OCI-LY7 (cell line): Measurements from ENCODE around the gene COX19. TPM values are rescaled to one million over a fixed set of nuclear protein-coding genes. Genes with fewer than 3 reads are reported as not detected.
A peak's percentile ranks its signal among the peaks of the same experiment; 100 is the strongest.

Experiments used
- BruUV-seq: library from RNA; stranded (reverse); fragments of 400-500 nt; replicated peaks from 2 replicates; lab custom pipeline; 2021; lab: Mats Ljungman, UMichigan
- CTCF ChIA-PET: fragments of 300-600 bp; sonication (Branson Sonifier 250); formaldehyde crosslinking; loops from one replicate; lab custom pipeline; 2022; ENCODE audit warnings: antibody characterized with exemption; ENCODE audit not compliant: unreplicated experiment; lab: Charles Lee
- POLR2A ChIA-PET: fragments of 300-600 bp; sonication (Branson Sonifier 250); formaldehyde crosslinking; loops from one replicate; lab custom pipeline; 2022; ENCODE audit warnings: antibody characterized with exemption; lab: Charles Lee
- DNase-seq: peaks from one replicate; pipeline ENCODE4 v3.0.0-alpha.2; 2015; ENCODE audit warnings: low spot score
- H2AFZ ChIP-seq: fragments of 200-600 bp; sonication (generic), shearing (Covaris generic); 2 replicates; pipeline ENCODE4 v1.6.1; 2014; ENCODE audit warnings: mild to moderate bottlenecking, antibody characterized with exemption, low read length, moderate library complexity
- H3K27ac ChIP-seq: fragments of 200-600 bp; sonication (generic); 2 replicates; pipeline ENCODE4 v1.5.1; 2014; ENCODE audit warnings: mixed run types, low read depth, mild to moderate bottlenecking, moderate library complexity, low read length, inconsistent platforms; ENCODE audit not compliant: poor library complexity, severe bottlenecking
- H3K36me3 ChIP-seq: fragments of 200-600 bp; sonication (generic); 2 replicates; pipeline ENCODE4 v1.6.1; 2014; ENCODE audit warnings: mild to moderate bottlenecking, antibody characterized with exemption, low read length, moderate library complexity, mixed read lengths; ENCODE audit not compliant: insufficient read depth
- H3K4me1 ChIP-seq: fragments of 200-600 bp; sonication (generic); 2 replicates; pipeline ENCODE4 v1.5.1; 2014; ENCODE audit warnings: mild to moderate bottlenecking, low read length; ENCODE audit not compliant: insufficient read depth, poor library complexity, severe bottlenecking
- H3K4me2 ChIP-seq: fragments of 200-600 bp; sonication (generic); 2 replicates; pipeline ENCODE4 v1.6.1; 2014; ENCODE audit warnings: mild to moderate bottlenecking, low read length
- H3K4me3 ChIP-seq: fragments of 200-600 bp; sonication (generic); 2 replicates; pipeline ENCODE4 v1.5.1; 2014; ENCODE audit warnings: mild to moderate bottlenecking, low read depth, low read length; ENCODE audit not compliant: poor library complexity, severe bottlenecking
- H3K79me2 ChIP-seq: fragments of 200-600 bp; sonication (generic); 2 replicates; pipeline ENCODE4 v1.6.1; 2016; ENCODE audit warnings: low read depth, mild to moderate bottlenecking, low read length, moderate library complexity, mixed read lengths; ENCODE audit not compliant: insufficient read depth
- H3K9me2 ChIP-seq: fragments of 200-600 bp; sonication (generic); 2 replicates; pipeline ENCODE4 v1.6.1; 2016; ENCODE audit warnings: mild to moderate bottlenecking, low read length, mixed read lengths; ENCODE audit not compliant: insufficient read depth
- H3K9me3 ChIP-seq: fragments of 200-600 bp; sonication (generic); 2 replicates; pipeline ENCODE4 v1.6.1; 2014; ENCODE audit warnings: mild to moderate bottlenecking, mixed run types, low read length, mixed read lengths
- H4K20me1 ChIP-seq: fragments of 200-600 bp; sonication (generic); 2 replicates; pipeline ENCODE4 v1.6.1; 2014; ENCODE audit warnings: mild to moderate bottlenecking, antibody characterized with exemption, low read length, moderate library complexity, mixed read lengths; ENCODE audit not compliant: insufficient read depth
- EZH2phosphoT487 ChIP-seq: fragments of 200-600 bp; sonication (generic); IDR thresholded peaks from 2 replicates; pipeline ENCODE4 v1.6.1; 2018; ENCODE audit warnings: low read depth, borderline replicate concordance, mild to moderate bottlenecking, mixed run types, antibody characterized with exemption, low read length, moderate library complexity, mixed read lengths
- intact Hi-C: fragments of 100-400 bp; cut with micrococcal nuclease; formaldehyde crosslinking; loops from one replicate; pipeline ENCODE4 v1.10.0; 2022; ENCODE audit not compliant: unreplicated experiment
- total RNA-seq, 2 experiments: library from RNA; depleted of rRNA in 1 of 2; stranded (reverse); fragments of >200 nt in 1 of 2; shearing (Covaris generic) in 1 of 2; gene quantifications; 2 replicates each; pipeline ENCODE4 v1.2.3, GENCODE V29; 2014 to 2022
- TF ChIP-seq, protein P1 (sequence below): fragments of 200-600 bp; sonication (generic); conservative IDR thresholded peaks from 2 replicates; pipeline ENCODE4 v1.5.1; 2014; ENCODE audit warnings: mild to moderate bottlenecking, antibody characterized with exemption, low read length, moderate library complexity, mixed read lengths

COX19 gene
- total RNA-seq, 2 experiments from 2014 or later: 23.2 to 43.1 TPM

DNA sequence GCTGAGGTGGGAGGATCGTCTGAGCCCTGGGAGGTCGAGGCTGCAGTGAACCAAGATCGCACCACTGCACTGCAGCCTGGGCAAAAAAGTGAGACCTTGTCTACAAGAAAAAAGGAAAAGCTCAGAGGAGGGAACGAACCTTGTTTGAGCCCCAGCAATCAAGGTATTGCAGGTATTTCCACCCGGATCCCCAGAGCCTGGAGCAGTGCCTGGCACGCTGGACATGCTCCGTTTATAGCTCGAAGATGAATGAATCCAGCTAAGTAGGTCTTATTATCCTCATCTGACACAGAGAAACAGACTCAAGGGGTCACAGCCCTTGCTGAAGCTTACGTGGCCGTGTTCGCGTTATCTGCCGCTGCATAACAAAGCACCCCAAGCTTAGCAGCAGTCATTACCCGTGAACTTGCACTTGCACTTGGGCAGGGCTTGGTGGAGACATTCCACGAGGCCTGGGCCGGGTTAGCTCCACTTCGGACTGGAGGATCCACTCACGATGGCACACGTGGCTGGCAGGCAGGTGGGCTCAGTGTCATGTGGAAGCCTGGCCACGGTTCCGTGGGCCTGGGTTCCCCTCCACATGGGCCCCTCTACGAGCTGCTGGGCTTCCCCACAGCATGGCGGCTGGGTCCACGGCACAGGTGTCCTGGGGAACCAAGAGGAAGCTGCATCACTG is 3.2 kb upstream of the COX19 start:
- Histone ChIP-seq H3K27ac (peak overlapping the region; percentile 93), H3K4me3 (no peak overlapping the region), H3K9me2 (no peaks in the 10 kb centered on the region), H3K9me3 (no peaks in the 10 kb centered on the region), H3K4me1 (peaks cover 84% of the 10 kb centered on the region), H2AFZ (no peak overlapping the region), H3K36me3 (no peaks in the 10 kb centered on the region), H3K4me2 (peak overlapping the region; percentile 53), H3K79me2 (peaks cover 18% of the 10 kb centered on the region), H4K20me1 (peaks cover 5% of the 10 kb centered on the region)
- no peak for DNase-seq
- TF ChIP-seq, protein P1, sequence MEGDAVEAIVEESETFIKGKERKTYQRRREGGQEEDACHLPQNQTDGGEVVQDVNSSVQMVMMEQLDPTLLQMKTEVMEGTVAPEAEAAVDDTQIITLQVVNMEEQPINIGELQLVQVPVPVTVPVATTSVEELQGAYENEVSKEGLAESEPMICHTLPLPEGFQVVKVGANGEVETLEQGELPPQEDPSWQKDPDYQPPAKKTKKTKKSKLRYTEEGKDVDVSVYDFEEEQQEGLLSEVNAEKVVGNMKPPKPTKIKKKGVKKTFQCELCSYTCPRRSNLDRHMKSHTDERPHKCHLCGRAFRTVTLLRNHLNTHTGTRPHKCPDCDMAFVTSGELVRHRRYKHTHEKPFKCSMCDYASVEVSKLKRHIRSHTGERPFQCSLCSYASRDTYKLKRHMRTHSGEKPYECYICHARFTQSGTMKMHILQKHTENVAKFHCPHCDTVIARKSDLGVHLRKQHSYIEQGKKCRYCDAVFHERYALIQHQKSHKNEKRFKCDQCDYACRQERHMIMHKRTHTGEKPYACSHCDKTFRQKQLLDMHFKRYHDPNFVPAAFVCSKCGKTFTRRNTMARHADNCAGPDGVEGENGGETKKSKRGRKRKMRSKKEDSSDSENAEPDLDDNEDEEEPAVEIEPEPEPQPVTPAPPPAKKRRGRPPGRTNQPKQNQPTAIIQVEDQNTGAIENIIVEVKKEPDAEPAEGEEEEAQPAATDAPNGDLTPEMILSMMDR: no peak
- no peak for TF ChIP-seq EZH2phosphoT487
- intact Hi-C loops: no loop called here
- POLR2A ChIA-PET: interaction anchor here (0.6 to 1.1 kb wide), 3 partner anchors 10 to 617 kb away, joined by 3 to 11 read pairs (median 4); no protein-coding TSS in a partner anchor
- BruUV-seq: no TSS peak
- CTCF ChIA-PET: interaction anchor here (1.1 kb wide), 1 partner anchor 21 kb away, joined by 4 read pairs; no protein-coding TSS in a partner anchor

DNA sequence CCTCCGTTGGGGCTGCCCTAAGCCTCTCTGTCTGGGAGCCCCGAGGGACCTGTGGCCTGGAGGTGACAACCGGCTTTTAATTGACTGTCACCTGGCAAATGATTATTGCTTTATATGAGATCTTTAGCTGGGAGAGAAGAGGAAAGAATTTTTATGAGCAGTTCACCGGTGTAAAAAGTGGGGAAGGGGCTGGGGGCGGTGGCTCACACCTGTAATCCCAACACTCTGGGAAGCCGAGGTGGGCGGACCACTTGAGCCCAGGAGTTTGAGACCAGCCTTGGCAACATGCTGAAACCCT is 2.6 kb upstream of the COX19 start:
- Histone ChIP-seq H3K36me3 (peaks cover 5% of the 10 kb centered on the region), H3K79me2 (peaks cover 23% of the 10 kb centered on the region), H3K4me1 (peaks cover 86% of the 10 kb centered on the region), H3K4me2 (peak overlapping the region; percentile 53), H3K9me3 (no peaks in the 10 kb centered on the region), H2AFZ (peak overlapping the region; percentile 38), H3K27ac (peak overlapping the region; percentile 93), H3K4me3 (peak overlapping the region; percentile 6), H4K20me1 (peaks cover 9% of the 10 kb centered on the region), H3K9me2 (no peaks in the 10 kb centered on the region)
- no peak for TF ChIP-seq EZH2phosphoT487
- TF ChIP-seq, protein P1: no peak
- intact Hi-C loops: no loop called here
- peak; percentile 74 for DNase-seq
- BruUV-seq: no TSS peak
- ChIA-PET POLR2A (interaction anchor here (0.6 kb wide), 2 partner anchors 9 to 617 kb away, joined by 3 to 4 read pairs; no protein-coding TSS in a partner anchor), CTCF (interaction anchor here (1.1 kb wide), 1 partner anchor 20 kb away, joined by 4 read pairs; no protein-coding TSS in a partner anchor)
